ENCODE data around the gene PLEKHA7.

PLEKHA7 gene

GRCh38 chr11:16820324-16821092 lies 193.7 kb downstream of the PLEKHA7 start:
- no peaks in the 10 kb centered on the region for H4K20me1 ChIP-seq (ENCODE audit: control insufficient read depth, insufficient read depth, low read depth, low read length)
- no peaks in the 10 kb centered on the region for H3K79me2 ChIP-seq (ENCODE audit: control insufficient read depth, low read length)
- H3K4me3 ChIP-seq (ENCODE audit: low read length), result no peak overlapping the region
- no peaks in the 10 kb centered on the region for H3F3A ChIP-seq (ENCODE audit: control insufficient read depth, insufficient read depth)
- H3K27ac ChIP-seq (ENCODE audit: low read depth, low read length), result no peak overlapping the region
- peaks cover 7% of the 10 kb centered on the region for H3K27me3 ChIP-seq (ENCODE audit: control insufficient read depth, low read length)
- H3K9me3 ChIP-seq (ENCODE audit: control insufficient read depth, insufficient read depth, low read length), result no peaks in the 10 kb centered on the region
- no peak for TF ChIP-seq EZH2phosphoT487 (IDR thresholded peaks at IDR 0.05; ENCODE audit: borderline replicate concordance, low read length)
- TF ChIP-seq, protein P1, sequence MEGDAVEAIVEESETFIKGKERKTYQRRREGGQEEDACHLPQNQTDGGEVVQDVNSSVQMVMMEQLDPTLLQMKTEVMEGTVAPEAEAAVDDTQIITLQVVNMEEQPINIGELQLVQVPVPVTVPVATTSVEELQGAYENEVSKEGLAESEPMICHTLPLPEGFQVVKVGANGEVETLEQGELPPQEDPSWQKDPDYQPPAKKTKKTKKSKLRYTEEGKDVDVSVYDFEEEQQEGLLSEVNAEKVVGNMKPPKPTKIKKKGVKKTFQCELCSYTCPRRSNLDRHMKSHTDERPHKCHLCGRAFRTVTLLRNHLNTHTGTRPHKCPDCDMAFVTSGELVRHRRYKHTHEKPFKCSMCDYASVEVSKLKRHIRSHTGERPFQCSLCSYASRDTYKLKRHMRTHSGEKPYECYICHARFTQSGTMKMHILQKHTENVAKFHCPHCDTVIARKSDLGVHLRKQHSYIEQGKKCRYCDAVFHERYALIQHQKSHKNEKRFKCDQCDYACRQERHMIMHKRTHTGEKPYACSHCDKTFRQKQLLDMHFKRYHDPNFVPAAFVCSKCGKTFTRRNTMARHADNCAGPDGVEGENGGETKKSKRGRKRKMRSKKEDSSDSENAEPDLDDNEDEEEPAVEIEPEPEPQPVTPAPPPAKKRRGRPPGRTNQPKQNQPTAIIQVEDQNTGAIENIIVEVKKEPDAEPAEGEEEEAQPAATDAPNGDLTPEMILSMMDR (IDR thresholded peaks at IDR 0.05; ENCODE audit: low read depth, low read length, poor library complexity, severe bottlenecking), result peak; percentile 96
- H3K4me1 ChIP-seq (ENCODE audit: control insufficient read depth, low read length), result no peaks in the 10 kb centered on the region
- no peaks in the 10 kb centered on the region for H3K36me3 ChIP-seq (ENCODE audit: control insufficient read depth, low read length)
- no peaks in the 10 kb centered on the region for H3K9me2 ChIP-seq (replicated peaks; ENCODE audit: control insufficient read depth, low read length)
- no peak overlapping the region for H3K4me2 ChIP-seq (ENCODE audit: low read length)

GRCh38 chr11:16818284-16818683 lies 195.9 kb downstream of the PLEKHA7 start:
- Histone ChIP-seq H3K4me2 (ENCODE audit: low read length) (no peak overlapping the region), H4K20me1 (ENCODE audit: control insufficient read depth, insufficient read depth, low read depth, low read length) (no peaks in the 10 kb centered on the region), H3K36me3 (ENCODE audit: control insufficient read depth, low read length) (no peaks in the 10 kb centered on the region), H3K79me2 (ENCODE audit: control insufficient read depth, low read length) (no peaks in the 10 kb centered on the region), H3K4me3 (ENCODE audit: low read length) (no peak overlapping the region), H3K9me3 (ENCODE audit: control insufficient read depth, insufficient read depth, low read length) (no peaks in the 10 kb centered on the region), H3K4me1 (ENCODE audit: control insufficient read depth, low read length) (no peaks in the 10 kb centered on the region), H3K27me3 (ENCODE audit: control insufficient read depth, low read length) (peaks cover 7% of the 10 kb centered on the region), H3K27ac (ENCODE audit: low read depth, low read length) (no peak overlapping the region), H3F3A (ENCODE audit: control insufficient read depth, insufficient read depth) (no peaks in the 10 kb centered on the region), H3K9me2 (replicated peaks; ENCODE audit: control insufficient read depth, low read length) (no peaks in the 10 kb centered on the region)
- TF ChIP-seq, protein P1 (IDR thresholded peaks at IDR 0.05; ENCODE audit: low read depth, low read length, poor library complexity, severe bottlenecking), result no peak
- TF ChIP-seq EZH2phosphoT487 (IDR thresholded peaks at IDR 0.05; ENCODE audit: borderline replicate concordance, low read length), result no peak

- no peaks in the 10 kb centered on the region for H3K9me3 ChIP-seq (ENCODE audit: control insufficient read depth, insufficient read depth, low read length)
- no peak overlapping the region for H3K27ac ChIP-seq (ENCODE audit: low read depth, low read length)
- H3K4me2 ChIP-seq (ENCODE audit: low read length), result no peak overlapping the region
- H3K27me3 ChIP-seq (ENCODE audit: control insufficient read depth, low read length), result peaks cover 7% of the 10 kb centered on the region
- TF ChIP-seq, protein P1 (IDR thresholded peaks at IDR 0.05; ENCODE audit: low read depth, low read length, poor library complexity, severe bottlenecking), result no peak
- no peak for TF ChIP-seq EZH2phosphoT487 (IDR thresholded peaks at IDR 0.05; ENCODE audit: borderline replicate concordance, low read length)
- no peaks in the 10 kb centered on the region for H3F3A ChIP-seq (ENCODE audit: control insufficient read depth, insufficient read depth)
- no peaks in the 10 kb centered on the region for H3K9me2 ChIP-seq (replicated peaks; ENCODE audit: control insufficient read depth, low read length)
- H3K79me2 ChIP-seq (ENCODE audit: control insufficient read depth, low read length), result no peaks in the 10 kb centered on the region
- H3K4me3 ChIP-seq (ENCODE audit: low read length), result no peak overlapping the region
- no peaks in the 10 kb centered on the region for H3K4me1 ChIP-seq (ENCODE audit: control insufficient read depth, low read length)
- no peaks in the 10 kb centered on the region for H3K36me3 ChIP-seq (ENCODE audit: control insufficient read depth, low read length)
- H4K20me1 ChIP-seq (ENCODE audit: control insufficient read depth, insufficient read depth, low read depth, low read length), result no peaks in the 10 kb centered on the region
Measured at GRCh38 chr11:16817351-16817750, 196.9 kb downstream of the PLEKHA7 start.

Measured in DOHH2 (cell line).